NCI-H1092 treated with DMSO at 0.1 percent for 48 hours (cell line): Measurements from ENCODE around the gene ELANE.
"Not testable (repeated sequence)": the region's sequence is repeated elsewhere in the genome, so short reads cannot be mapped to it uniquely, and the experiment has no call there.

Experiments
- DNase-seq: peaks from one replicate; lab custom pipeline; 2025; lab: John Stamatoyannopoulos, UW

The ELANE gene

DNA sequence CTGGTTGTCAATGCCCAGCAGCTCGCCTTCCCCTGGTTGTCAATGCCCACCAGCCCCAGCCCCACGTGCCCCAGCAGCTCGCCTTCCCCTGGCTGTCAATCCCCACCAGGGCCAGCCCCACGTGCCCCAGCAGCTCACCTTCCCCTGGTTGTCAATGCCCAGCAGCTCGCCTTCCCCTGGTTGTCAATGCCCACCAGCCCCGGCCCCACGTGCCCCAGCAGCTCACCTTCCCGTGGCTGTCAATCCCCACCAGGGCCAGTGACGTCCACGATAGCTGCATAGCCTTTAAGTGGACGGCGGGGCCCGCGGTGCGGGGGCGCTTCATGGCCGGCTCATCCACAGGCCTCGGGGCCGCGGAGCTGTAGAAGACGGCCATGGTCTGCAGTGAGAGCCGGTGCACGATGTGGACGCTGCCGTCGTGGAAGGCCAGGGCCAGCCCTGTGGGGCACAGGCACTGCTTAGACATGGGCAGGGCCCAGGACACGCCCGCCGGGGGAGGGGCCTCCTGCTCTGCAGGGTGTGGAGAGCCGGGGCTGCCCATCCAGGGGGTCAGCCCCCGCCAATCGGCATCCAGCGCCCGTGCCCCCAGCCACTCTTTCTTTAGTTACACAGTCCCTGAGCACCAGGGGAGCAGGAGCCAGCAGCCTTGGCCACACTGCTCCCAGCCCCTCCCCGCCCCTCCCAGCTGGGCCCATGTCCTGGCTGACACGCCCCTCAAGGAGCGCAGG, 27.8 kb downstream of the ELANE start:
- no peak for DNase-seq

DNA sequence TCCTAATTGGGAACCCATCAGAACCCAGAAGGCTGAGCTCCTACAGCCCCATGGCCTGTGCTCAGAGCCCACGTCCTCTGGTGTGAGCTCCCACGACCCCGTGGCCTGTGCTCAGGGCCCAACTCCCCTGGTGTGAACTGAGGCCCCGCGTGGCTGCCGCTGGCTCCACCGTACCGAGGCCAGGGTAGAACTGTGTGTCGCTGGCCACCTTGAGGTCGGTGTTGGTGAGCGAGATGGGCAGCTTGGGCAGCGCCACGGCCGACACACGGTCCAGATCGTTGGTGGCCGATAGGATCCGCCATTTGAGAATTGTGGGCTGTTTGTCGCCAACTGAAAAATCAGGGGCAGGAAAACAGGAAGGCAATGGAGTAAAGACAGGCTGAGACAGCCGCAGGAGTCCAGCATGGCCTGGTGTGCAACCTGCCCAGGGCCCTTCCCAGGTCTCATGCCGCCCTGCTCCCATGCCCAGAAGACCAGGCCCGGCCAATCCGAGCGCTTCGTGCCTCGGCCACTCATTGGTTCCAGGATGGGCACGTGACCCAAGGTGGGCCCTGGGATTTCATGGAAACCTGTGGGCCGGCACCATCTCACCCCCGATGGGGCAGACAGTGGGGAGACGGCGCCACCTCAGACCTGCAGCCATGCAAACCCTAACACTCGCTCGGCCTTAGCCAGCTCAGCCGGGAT, 29.4 kb downstream of the ELANE start:
- no peak for DNase-seq

DNA sequence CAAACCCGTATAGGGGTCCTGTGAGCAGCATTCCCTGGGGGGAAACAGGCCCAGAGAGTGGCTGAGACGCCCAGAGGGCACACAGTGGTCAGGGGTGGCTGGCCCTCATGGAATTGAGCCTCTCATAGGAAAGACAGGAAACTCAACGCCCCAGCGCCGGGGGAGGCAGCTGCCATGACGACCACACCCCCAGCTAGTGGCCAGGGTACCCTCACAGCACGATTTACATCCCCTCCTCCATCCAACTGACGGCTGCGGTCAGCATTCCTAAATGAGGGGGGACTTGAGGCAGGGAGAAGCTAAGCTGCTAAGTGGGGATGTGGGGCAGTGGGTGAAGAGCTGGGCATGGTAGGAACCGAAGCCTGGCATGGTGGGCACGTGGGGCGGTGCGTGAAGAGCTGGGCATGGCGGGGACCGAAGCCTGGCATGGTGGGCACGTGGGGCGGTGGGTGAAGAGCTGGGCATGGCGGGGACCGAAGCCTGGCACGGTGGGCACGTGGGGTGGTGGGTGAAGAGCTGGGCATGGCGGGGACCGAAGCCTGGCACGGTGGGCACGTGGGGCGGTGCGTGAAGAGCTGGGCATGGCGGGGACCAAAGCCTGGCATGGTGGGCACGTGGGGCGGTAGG, 30.9 kb downstream of the ELANE start:
- no peak for DNase-seq

DNA sequence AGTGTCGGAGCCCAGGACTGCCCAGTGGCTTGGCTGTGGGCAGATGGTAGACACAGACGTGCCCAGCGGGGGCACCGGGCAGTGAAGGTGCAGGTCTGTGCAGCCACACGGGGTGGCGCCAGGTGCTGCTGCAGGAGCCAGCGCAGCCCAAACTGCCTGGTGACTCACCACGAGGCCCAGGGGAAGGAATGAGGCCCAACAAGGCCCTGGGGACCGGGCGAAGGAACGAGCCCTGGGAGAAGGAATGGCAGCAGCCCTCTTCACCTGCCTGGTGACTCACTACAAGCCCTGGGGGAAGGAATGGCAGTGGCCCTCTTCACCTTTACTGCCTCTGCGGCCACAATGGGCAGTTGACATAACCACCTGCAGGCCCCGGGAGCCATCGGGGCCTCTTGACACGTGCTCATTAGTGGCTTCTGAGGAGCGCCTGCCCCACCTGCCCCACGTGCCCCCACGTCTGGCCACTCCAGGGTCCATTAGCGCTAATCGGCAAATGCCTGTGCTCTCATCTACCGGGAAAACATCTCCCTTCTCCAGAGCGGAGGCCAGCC, 31.6 kb downstream of the ELANE start:
- no peak for DNase-seq

DNA sequence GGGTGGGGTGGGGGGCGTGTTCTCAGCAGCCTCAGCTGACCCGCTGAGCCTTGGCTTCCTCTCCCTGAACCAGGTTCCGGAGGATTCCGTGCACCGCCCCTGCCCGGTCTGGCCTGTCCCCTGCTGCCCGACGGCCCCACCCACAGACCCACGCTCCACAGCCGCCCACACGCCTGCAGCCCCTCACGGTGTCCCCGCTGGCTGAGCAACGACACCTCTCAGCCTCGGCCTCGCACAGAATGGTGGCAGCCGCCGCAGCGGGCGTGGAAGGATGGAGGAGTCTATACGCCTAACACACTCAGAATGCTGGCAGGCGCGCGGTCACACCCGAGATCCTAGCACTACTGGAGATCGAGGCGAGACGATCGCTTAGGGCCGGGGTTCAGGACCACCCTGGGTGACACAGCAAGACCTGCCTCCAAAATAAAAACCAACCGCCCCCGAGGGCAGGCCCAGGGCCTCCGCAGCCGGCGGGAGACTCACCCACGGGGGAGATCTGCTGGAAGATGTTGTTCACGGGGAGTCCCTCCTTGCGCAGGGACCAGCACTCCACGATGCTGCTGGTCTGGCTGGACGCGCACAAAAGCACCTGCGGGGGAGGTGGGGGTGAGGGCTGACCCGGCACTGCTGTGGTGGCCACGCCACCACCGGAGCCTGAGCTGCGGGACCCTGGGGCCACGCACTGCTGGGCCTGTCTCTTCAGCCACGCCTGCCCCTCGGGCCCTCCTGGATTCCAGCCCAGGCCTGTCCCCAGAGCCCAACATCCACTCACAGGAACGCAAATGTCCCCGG, 32.5 kb downstream of the ELANE start:
- no peak for DNase-seq

DNA sequence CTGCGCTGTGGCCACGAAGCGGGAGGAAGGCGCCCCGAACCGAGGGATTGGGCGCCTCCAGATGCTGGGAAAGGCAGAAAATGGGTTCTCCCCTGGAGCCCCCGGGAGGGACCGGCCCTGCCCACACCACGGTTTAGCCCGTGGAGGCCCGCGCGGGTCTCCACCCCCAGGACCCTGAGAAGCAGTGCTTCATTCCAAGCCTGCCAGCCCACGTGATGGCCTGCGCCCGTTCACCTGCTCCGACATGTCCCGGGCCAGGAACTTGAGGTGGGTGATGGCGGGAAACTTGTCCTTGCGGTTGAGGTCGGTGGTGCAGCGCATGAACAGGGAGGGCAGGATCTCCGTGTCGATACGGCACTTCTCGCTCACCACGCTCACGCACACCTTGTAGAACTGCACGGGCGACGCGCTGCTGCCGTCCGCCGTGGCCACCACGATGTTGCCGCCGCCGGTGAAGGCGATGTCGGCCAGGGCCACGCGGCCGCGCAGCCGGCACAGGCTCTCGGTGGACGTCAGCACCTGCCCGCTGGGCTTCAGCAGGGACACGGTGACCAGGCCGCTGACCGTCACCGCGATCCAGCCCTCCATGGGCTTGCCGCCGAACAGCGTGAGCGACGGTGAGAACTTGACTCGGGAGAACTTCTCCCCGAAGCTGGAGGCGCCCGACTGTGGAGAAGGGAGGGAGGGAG, 33.6 kb downstream of the ELANE start:
- DNase-seq, result no peak

DNA sequence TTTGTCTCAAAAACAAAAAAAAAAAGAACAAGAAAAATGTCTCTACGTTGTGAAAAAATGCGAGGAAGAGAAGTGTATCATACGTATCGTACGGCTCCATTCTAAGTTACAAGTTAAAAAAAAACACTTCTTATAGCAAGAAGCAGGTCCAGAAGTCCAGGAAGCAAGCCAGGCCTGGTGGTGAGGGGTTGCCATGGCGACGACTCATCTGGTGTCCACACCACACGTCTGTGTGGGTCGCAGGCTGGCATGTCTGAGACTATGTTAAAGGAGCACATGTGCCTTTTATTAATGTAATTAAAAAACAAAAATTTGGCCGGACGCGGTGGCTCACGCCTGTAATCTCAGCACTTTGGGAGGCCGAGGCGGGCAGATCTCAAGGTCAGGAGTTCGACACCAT, 35.0 kb downstream of the ELANE start:
- no peak for DNase-seq

DNA sequence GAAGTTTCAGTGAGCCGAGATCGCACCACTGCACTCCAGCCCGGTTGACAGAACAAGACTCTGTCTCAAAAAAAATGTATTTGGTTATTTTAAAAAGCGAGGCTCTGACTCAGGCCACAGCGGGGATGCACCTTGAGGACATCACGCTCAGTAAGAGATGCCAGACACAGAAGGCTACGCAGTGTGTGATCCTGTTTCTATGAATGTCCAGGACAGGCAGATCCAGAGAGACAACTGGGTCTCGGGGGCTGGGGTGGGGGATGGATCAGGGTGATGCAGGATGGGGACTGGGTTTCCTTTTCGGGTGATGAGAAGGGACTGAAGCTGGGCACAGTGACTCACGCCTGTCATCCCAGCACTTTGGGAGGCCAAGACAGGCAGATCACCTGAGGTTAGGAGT, 35.5 kb downstream of the ELANE start:
- DNase-seq, result no peak

DNA sequence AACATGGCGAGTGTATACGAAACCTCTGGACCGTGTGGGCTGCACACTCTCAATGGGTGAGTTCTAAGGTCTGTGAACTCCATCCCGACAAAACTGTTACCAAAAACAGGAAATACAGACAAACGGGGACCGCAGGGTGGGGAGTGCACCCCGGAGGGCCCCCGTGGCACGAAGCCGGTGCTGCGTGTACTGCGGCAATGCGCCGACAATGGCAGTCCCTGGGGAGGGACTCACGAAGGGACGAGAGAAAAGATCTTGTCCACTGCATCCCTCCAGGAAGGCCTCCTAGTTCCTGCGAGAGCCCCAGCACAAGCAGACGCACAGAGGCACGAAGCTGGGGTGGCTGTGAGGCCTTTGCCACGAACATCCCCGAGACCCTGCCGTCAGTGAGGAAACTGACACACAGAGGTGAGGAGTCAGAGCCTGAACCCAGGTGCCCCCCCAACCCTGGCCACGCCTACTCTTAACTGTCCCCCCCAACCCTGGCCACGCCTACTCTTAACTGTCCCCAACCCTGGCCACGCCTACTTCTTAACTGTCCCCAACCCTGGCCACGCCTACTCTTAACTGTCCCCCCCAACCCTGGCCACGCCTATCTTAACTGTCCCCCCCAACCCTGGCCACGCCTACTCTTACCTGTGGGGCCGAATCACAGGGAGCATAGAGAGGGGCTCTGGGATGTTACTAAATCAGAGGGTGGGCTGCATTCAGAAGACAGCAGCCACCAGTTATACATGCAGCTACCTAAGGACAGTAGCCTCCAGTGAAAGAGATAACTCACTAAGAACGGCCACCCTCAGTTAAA, 36.7 kb downstream of the ELANE start:
- DNase-seq, result no peak

DNA sequence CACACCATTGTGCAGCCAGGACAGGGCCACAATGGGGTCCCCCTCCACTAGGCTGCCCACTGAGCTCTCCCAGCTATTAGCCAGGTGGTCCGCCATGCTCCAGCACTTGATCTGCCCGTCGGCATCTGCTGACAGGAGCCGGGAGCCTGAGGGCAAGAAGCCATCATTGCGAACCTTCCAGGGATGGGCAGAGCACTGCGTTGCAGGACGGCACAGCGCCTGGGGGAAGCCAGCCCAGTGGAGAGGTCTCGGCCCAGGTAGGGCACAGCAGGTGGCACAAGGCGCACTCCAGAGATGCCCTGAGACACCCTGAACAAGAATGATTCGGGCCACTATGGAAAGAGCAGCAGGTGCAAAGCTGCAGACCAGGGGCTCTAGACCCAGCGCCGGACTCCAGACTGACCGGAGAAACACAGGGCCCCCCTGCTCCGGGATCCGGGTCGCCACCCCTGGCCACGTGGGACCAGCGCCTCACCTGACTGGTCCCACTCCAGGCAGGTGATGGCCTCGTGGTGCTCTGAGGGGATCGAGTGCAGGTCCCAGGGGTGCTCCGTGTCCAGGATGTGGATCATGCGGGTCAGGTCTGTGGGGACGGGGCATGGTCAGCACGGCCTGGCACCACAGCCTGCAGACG, 37.7 kb downstream of the ELANE start:
- no peak for DNase-seq

DNA sequence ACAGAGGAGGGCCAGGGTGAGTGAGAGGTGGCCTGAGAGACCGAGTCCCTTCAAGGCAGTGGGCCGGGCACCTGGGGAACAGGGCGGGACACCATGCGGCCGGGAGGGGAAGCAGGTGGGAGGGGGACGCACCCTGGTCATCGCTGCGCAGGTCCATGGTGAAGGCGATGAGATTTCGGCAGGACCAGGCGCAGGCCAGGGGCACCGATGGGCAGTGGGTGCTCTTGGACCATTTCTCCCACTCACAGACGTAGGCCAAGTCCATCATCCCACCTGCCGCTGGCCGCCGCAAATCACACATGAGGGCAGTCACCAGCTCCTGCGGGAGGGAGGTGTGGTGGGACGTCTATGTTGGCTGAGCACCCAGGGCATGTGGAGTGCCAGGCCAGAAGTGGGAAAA, 38.7 kb downstream of the ELANE start:
- no peak for DNase-seq

DNA sequence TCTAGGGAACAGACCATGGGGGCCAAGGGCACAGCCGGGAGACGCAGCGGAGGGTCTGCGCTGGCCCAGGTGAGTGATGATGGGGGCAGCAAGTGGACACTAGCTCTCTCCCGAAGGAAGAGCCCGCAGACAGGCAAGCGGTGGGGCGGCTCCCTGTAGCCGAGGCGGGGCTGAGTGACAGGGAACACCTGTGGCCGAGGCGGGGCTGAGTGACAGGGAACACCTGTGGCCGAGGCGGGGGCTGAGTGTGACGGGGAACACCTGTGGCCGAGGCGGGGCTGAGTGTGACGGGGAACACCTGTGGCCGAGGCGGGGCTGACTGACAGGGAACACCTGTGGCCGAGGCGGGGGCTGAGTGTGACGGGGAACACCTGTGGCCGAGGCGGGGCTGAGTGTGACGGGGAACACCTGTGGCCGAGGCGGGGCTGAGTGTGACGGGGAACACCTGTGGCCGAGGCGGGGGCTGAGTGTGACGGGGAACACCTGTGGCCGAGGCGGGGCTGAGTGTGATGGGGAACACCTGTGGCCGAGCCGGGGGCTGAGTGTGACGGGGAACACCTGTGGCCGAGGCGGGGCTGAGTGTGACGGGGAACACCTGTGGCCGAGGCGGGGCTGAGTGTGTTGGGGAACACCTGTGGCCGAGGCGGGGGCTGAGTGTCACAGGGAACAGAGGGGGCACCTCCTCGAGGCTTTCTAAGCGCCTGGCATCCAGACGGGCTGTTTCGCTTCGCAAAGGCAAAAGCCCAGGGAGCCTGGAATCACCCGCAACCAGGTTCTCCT, 39.5 kb downstream of the ELANE start:
- not testable (repeated sequence) for DNase-seq

DNA sequence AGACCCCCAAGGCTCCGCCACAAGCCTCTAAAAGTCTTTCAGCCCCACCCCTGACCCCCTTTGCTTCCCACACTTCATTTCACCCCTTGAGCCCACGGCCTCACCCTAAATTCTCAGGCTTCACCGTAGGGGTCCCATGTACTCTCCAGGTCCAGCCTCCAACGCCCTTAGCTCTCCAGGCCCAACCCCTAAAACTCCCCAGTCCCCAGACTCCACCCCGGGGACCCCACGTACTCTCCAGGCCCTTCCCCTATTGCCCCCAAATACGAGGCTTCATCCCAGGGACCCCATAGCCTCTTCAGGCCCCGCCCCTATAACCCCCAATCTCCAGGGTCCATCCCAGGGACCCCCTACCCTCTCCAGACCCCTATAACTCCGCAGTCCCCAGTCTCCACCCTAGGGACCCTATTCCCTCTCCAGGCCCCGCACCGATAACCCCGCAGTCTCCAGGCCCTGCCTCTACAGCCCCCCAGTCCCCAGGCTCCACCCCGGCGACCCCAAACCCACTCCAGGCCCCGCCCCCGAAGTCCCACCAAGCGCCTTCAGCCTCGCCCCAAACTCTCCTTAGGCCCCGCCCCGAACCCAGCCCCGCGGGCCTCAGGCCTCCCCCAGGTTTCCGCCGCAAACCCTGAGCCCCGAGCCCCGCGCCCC, 40.3 kb downstream of the ELANE start:
- DNase-seq, result peak; percentile 40

DNA sequence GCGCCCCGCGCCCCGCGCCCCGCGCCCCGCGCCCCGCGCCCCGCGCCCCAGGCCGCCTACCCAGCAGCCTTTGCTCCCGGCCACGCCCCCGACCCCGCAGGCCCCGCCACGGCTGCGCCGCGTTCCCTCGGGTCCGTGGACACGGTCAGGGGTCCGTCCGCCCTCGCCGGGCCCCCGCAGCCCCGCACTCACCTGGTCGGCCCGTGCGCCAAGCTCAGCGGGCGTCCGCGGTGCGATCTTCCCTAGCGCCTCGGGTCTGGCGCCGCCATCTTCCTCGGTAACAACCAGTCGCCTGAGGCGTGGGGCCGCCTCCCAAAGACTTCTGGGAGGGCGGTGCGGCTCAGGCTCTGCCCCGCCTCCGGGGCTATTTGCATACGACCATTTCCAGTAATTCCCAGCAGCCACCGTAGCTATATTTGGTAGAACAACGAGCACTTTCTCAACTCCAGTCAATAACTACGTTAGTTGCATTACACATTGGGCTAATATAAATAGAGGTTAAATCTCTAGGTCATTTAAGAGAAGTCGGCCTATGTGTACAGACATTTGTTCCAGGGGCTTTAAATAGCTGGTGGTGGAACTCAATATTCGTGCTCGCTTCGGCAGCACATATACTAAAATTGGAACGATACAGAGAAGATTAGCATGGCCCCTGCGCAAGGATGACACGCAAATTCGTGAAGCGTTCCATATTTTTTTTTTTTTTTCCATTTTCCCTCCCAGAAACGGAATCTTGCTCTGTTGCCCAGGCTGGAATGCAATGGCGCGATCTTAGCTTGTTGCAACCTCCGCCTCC, 41.0 kb downstream of the ELANE start, which contains the start of the genes MED16 and RNU6-9:
Gene MED16, minus strand, starts transcription at position 294 of the 796 bp plus-strand sequence. CDS start 2,056 bp downstream, outside the sequence.
Gene RNU6-9, plus strand, starts transcription at position 591 of the 796 bp plus-strand sequence.
- DNase-seq, result peak; percentile 97

DNA sequence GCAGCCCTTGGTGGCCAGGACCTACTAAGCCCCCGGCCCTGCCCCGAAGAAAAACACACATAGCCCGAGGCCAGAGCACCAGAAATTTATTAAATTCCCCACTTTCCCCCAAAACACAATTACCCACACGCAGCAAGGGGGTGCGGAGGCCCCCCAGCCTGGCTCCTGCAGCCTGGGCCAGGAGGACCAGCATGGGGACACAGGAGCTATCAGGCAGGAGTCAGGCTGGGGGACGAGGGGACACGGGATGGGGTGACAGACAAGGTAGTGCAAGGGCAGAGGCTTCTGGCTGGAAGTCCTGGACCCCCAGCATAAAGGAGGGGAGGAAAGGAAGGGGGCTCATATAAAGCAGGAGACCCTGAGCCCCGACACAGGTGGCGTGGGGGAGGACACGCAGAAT, 44.3 kb downstream of the ELANE start:
- DNase-seq, result no peak

DNA sequence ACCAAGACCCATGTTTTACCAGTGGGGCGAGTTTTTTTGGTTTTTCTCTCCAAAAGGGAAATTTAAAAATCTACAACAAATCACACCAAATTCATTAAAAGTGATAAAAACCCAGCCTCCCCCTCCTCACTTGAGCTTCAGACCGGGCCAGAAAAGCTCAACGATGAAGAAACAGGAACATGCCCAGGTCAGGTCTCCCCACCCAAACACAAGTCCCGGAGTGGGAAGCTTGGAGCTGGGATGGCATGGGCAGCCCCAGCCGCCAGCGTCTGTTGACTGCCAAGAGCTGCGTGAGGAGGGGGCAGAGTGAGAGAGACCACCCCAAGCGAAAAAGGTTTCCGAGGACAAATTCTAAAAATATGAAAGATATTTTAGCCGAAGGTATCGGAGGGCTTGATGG, 44.9 kb downstream of the ELANE start:
- no peak for DNase-seq

DNA sequence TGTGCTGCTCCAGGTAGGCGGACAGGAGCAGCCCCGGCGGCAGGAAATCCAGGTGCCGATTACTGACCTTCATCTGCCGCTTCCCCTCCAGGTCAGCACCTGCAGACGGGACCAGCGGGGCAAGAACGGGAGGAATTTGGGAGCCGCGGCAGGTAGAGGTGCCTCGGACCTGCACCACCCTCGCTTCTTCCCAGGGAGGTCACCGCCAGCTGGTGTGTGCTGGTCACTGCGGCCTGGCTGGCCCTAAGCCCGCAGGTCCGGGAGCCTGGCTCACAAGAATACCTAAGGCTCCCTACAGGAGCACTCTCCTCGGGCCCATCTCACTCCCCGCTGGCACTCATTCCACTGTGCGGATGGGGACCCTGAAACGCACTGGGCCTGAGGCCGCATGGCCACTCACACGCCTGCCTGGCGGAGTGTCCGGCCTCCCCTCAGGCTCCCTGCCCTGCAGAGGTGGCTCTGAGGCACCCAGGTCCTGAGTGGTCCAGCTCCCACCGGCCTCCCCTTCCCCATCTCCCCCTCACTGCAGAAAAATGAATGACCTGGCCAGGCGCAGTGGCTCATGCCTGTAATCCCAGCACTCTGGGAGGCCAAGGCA, 45.4 kb downstream of the ELANE start:
- DNase-seq, result no peak
